GM20000 (cell line): ENCODE measurements around the gene GOLGA1.
"Not testable (repeated sequence)": the region's sequence is repeated elsewhere in the genome, so short reads cannot be mapped to it uniquely, and the experiment has no call there.

Source experiments
- DNase-seq: peaks from one replicate; pipeline ENCODE4 v3.0.0; 2012; ENCODE audit warnings: low spot score
- CTCF ChIP-seq: IDR thresholded peaks from 2 replicates; pipeline ENCODE4 v1.5.1; 2012; ENCODE audit warnings: mild to moderate bottlenecking, control low read depth; ENCODE audit errors: extremely low read depth, missing control alignments

Gene GOLGA1

GRCh38 chr9:124969401-124969800, 28.5 kb upstream of the GOLGA1 start:
- no peak for DNase-seq

GRCh38 chr9:124968238-124968637, 27.4 kb upstream of the GOLGA1 start:
- no peak for DNase-seq
- no peak for TF ChIP-seq CTCF

More at GRCh38 chr9:124969401-124969800, 28.5 kb upstream of the GOLGA1 start:
- no peak for TF ChIP-seq CTCF

- not testable (repeated sequence) for DNase-seq
Observed at GRCh38 chr9:124965775-124966568, 25.1 kb upstream of the GOLGA1 start.

- DNase-seq, result no peak
- TF ChIP-seq CTCF, result no peak
Observed at GRCh38 chr9:124964604-124965003, 23.7 kb upstream of the GOLGA1 start.

GRCh38 chr9:124964056-124964455, 23.2 kb upstream of the GOLGA1 start:
- no peak for TF ChIP-seq CTCF
- DNase-seq, result no peak

- DNase-seq, result no peak
- TF ChIP-seq CTCF, result no peak
Observed at GRCh38 chr9:124960409-124960752, 19.5 kb upstream of the GOLGA1 start.

GRCh38 chr9:124959671-124960408, 19.0 kb upstream of the GOLGA1 start:
- not testable (repeated sequence) for DNase-seq

GRCh38 chr9:124954255-124954654, 13.4 kb upstream of the GOLGA1 start:
- DNase-seq, result no peak
- no peak for TF ChIP-seq CTCF
